Adrenal gland (tissue), 5 donors: Measurements from ENCODE around the gene CLIP2.

ENCODE experiments used
- POLR2A ChIP-seq, 2 donors: fragments of 450-650 bp; IDR thresholded peaks; one replicate each; pipeline ENCODE4 v1.6.1; 2017; ENCODE audit warnings: antibody characterized with exemption in 2 of 2, mild to moderate bottlenecking in 2 of 2, moderate library complexity in 1 of 2
- TF ChIP-seq, protein P1 (sequence below), 6 experiments: fragments of 450-650 bp in 4 of 6; fragments of 200-600 bp in 2 of 6; sonication (generic) in 1 of 6; IDR thresholded peaks; 1 replicate in 5 of 6; 2 replicates in 1 of 6; pipeline versions ENCODE4 v1.5.1 to v1.8.0; 2016 to 2021; ENCODE audit warnings: antibody characterized with exemption in 6 of 6, mild to moderate bottlenecking in 2 of 6, moderate library complexity in 1 of 6
- donor health status: DM: no; HTN: no; CAD: no.

DNA sequence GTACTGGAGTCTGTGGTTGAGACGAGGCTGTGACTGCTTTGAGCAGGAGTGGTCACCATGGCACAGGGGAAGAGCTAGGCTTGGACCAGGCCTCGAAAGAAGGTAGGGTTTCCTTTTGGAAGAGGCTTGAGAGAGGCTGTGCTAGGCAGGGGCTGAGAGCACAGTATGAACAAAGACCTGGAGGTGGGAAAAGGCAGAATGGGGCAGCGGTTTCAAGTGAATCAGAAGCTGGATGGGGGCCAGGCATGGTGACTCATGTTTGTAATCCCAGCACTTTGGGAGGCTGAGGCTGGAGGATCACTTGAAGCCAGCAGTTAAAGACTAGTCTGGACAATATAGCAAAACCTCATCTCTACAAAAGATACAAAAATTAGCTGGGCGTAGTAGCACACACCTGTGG lies 65.9 kb downstream of the CLIP2 start:
- TF ChIP-seq, protein P1, sequence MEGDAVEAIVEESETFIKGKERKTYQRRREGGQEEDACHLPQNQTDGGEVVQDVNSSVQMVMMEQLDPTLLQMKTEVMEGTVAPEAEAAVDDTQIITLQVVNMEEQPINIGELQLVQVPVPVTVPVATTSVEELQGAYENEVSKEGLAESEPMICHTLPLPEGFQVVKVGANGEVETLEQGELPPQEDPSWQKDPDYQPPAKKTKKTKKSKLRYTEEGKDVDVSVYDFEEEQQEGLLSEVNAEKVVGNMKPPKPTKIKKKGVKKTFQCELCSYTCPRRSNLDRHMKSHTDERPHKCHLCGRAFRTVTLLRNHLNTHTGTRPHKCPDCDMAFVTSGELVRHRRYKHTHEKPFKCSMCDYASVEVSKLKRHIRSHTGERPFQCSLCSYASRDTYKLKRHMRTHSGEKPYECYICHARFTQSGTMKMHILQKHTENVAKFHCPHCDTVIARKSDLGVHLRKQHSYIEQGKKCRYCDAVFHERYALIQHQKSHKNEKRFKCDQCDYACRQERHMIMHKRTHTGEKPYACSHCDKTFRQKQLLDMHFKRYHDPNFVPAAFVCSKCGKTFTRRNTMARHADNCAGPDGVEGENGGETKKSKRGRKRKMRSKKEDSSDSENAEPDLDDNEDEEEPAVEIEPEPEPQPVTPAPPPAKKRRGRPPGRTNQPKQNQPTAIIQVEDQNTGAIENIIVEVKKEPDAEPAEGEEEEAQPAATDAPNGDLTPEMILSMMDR (IDR thresholded peaks at IDR 0.05), result no peak
- no peak for TF ChIP-seq POLR2A (IDR thresholded peaks at IDR 0.05)
